Muscle layer of duodenum (tissue), 2 donors: Measurements from ENCODE around the gene KLK11.
"Not testable (repeated sequence)": the region's sequence is repeated elsewhere in the genome, so short reads cannot be mapped to it uniquely, and the experiment has no call there.

ENCODE experiments used
- H3K27ac ChIP-seq: one replicate; pipeline ENCODE4 v1.7.0; 2013; ENCODE audit warnings: mild to moderate bottlenecking, low read length
- H3K27me3 ChIP-seq: one replicate; pipeline ENCODE4 v1.7.0; 2013; ENCODE audit warnings: low read depth, mild to moderate bottlenecking, control low read depth, low read length
- H3K36me3 ChIP-seq, 2 donors: one replicate each; pipeline ENCODE4 v1.7.0; 2013; ENCODE audit warnings: low read length in 2 of 2, control low read depth in 1 of 2, mild to moderate bottlenecking in 1 of 2; ENCODE audit not compliant: insufficient read depth in 2 of 2, control insufficient read depth in 1 of 2
- H3K4me1 ChIP-seq, 2 donors: one replicate each; pipeline ENCODE4 v1.7.0; 2013; ENCODE audit warnings: low read length in 2 of 2, mild to moderate bottlenecking in 2 of 2, control low read depth in 1 of 2, moderate library complexity in 1 of 2; ENCODE audit not compliant: insufficient read depth in 2 of 2, control insufficient read depth in 1 of 2
- H3K4me3 ChIP-seq, 2 donors: one replicate each; pipeline ENCODE4 v1.7.0; 2013; ENCODE audit warnings: low read length in 2 of 2, low read depth in 1 of 2, mild to moderate bottlenecking in 1 of 2
- H3K9me3 ChIP-seq, 2 donors: one replicate each; pipeline ENCODE4 v1.7.0; 2013; ENCODE audit warnings: low read length in 2 of 2, control low read depth in 1 of 2, mild to moderate bottlenecking in 1 of 2; ENCODE audit not compliant: control insufficient read depth in 1 of 2
- donor health status: healthy.

The KLK11 gene

DNA sequence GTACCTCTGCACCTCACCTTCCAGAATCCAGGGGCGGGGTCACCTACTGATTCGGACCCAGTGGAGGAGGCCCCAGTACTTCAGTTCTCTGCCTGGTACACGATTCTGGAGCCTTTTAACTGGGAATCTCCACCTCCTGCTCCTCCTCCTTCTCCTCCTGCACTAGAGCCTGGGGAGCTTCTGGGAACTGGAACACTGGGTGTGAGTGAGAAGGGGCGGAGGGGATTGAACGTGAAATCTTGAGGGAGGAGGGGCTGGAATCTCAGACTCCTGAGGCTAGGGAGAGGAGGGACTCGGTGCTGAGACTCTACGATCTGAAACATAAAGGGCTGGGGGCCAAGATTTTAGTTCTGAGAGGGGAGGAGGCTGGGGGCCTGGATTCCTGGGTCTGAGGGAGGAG lies 24.9 kb downstream of the KLK11 start, which contains the start of gene KLK8:
Gene KLK8 (minus strand): TSS at position 90 of the 400 bp plus-strand sequence. CDS start 437 bp downstream, outside the sequence.
- no peak within 1 kb of the TSS for H3K27ac ChIP-seq
- peaks cover 7% of the 10 kb centered on the region for H3K27me3 ChIP-seq
- H3K36me3 ChIP-seq = no peaks in the 10 kb centered on the region
- H3K9me3 ChIP-seq = no peaks in the 10 kb centered on the region
- H3K4me1 ChIP-seq = no peaks in the 10 kb centered on the region
- no peak within 1 kb of the TSS for H3K4me3 ChIP-seq

DNA sequence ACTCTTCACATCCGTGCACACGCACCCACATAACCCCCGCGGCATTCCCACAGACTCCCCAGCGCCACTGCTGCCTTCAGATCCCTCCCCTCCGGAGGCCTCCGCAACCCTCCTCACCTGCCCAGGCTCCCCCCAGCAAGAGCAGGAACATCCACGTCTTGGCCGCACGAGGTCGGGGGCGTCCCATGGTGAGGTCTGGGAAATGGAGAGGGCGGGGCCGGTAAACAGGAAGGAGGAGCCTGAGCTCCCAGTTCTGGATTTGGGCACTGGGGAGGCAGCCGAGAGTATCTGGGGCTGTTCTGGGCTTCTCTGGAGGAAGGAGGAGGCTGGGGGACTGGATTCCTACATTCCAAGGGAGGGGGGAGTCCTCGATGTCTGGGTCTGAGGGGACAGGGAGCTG lies 25.4 kb downstream of the KLK11 start:
- peaks cover 7% of the 10 kb centered on the region for H3K27me3 ChIP-seq
- H3K9me3 ChIP-seq = no peaks in the 10 kb centered on the region
- no peaks in the 10 kb centered on the region for H3K4me1 ChIP-seq
- H3K4me3 ChIP-seq = no peak overlapping the region
- H3K36me3 ChIP-seq = no peaks in the 10 kb centered on the region
- no peak overlapping the region for H3K27ac ChIP-seq

DNA sequence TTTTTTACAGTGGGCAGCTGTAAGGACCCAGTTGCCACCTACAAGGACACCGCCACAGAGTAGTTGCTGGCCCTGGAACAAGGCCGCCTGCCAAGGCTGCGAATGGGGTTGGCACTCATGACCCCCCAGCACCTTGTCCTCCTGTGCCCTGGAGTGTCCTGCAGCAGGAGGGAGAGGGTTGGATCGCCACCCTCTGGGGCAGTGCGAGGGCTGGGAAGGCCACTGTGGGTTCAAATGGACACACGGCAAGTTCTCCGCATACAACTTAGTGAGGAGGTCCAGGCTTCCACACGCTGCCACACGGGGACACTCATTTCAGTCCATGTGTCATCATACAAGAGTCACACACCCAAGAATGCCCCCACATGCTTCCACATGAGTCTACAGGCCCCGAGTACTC lies 26.0 kb downstream of the KLK11 start:
- Histone ChIP-seq H3K27me3 (peaks cover 7% of the 10 kb centered on the region), H3K27ac (no peak overlapping the region), H3K36me3 (no peaks in the 10 kb centered on the region), H3K4me3 (no peak overlapping the region), H3K9me3 (no peaks in the 10 kb centered on the region), H3K4me1 (no peaks in the 10 kb centered on the region)

DNA sequence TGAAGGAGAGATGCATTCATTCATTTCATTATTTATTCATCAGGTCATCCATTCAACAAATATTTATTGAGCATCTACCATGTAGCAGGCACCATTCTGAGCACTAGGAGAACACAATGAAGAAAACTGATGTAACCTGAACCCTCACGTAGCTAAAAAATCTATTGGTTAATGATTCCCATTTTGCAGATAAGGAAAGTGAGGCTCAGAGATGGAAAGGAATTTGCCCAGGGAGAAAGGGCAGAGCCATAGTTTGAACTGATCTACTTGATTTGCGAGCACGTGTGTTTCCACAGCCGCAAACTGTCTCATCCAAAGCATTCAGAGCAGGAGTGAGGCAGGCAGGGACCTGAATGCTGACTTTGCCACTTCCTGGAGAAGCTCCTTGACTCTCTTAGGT lies 27.7 kb downstream of the KLK11 start:
- Histone ChIP-seq H3K4me1 (no peaks in the 10 kb centered on the region), H3K4me3 (no peak overlapping the region), H3K27ac (no peak overlapping the region), H3K36me3 (no peaks in the 10 kb centered on the region), H3K9me3 (no peaks in the 10 kb centered on the region), H3K27me3 (peaks cover 7% of the 10 kb centered on the region)

DNA sequence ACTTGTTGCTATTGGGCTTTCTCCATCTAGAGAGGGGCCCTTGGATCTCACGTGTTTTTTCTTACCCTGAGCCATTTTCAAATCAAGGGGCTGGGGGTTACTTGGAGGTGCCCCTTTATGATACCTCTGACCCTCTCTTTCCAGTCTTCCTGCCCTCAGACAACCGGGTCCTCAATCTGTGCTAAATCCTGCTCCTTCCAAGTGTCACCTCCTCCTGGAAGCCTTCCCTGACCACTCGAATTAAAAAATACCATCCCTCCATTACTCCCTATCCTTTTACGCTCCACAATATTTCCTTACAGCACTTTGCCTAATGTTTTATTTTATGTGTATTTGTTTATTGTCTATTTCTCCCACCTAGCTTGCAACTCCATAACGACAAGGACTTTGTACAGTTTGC lies 28.4 kb downstream of the KLK11 start:
- H3K4me3 ChIP-seq = no peak overlapping the region
- no peak overlapping the region for H3K27ac ChIP-seq
- H3K36me3 ChIP-seq = no peaks in the 10 kb centered on the region
- H3K27me3 ChIP-seq = peaks cover 7% of the 10 kb centered on the region
- no peaks in the 10 kb centered on the region for H3K9me3 ChIP-seq
- no peaks in the 10 kb centered on the region for H3K4me1 ChIP-seq

DNA sequence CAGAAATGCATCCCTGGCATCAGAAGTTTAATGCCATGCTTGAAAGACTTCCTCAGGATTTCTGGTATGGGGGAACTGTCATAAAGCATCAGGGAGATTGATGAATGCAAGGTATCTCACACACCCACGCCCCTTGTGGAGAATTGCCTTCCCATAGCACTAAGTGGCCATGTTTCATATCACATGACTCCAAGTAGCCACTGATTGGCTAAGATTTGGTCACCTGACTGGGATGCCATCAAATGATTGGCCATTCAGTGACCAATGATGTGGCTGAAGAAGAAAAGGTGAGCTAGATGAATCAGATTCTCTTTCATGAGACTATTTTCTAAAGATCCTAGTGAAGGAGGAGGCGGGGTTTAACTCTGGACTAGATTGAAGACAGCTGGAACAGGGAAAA lies 32.3 kb downstream of the KLK11 start:
- no peak overlapping the region for H3K27ac ChIP-seq
- no peaks in the 10 kb centered on the region for H3K9me3 ChIP-seq
- no peak overlapping the region for H3K4me3 ChIP-seq
- no peaks in the 10 kb centered on the region for H3K27me3 ChIP-seq
- no peaks in the 10 kb centered on the region for H3K4me1 ChIP-seq
- H3K36me3 ChIP-seq = no peaks in the 10 kb centered on the region

- no peak overlapping the region for H3K27ac ChIP-seq
- no peaks in the 10 kb centered on the region for H3K27me3 ChIP-seq
- no peak overlapping the region for H3K4me3 ChIP-seq
- H3K4me1 ChIP-seq = no peaks in the 10 kb centered on the region
- H3K36me3 ChIP-seq = no peaks in the 10 kb centered on the region
- H3K9me3 ChIP-seq = no peaks in the 10 kb centered on the region
Measured at GRCh38 chr19:50992666-50993035, 33.8 kb downstream of the KLK11 start.

DNA sequence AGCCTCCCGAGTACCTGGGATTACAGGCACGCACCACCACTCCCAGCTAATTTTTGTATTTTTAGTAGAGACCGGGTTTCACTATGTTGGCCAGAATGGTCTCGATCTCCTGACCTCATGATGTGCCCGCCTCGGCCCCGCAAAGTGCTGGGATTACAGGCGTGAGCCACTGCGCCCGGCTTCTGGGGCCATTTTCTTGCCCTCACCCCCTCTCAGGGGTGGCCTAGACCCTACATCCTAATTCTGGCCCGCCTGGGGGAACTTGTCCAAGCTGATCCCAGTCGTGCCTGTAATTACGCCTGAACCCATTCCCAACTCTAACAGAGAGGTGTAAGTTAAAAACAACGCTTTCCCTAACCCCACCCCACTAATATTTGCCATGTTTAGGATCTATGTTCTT lies 42.0 kb downstream of the KLK11 start:
- not testable (repeated sequence) for H3K27me3 ChIP-seq, H3K4me1 ChIP-seq, H3K36me3 ChIP-seq, H3K4me3 ChIP-seq, H3K27ac ChIP-seq, H3K9me3 ChIP-seq

GRCh38 chr19:50983625-50984292 lies 42.7 kb downstream of the KLK11 start, which contains the start of gene KLK7:
Gene KLK7 (minus strand): TSS chr19:50983917. CDS start chr19:50982399, 1,518 bp downstream.
- Histone ChIP-seq H3K4me1 (no peaks in the 10 kb centered on the region), H3K36me3 (no peaks in the 10 kb centered on the region), H3K4me3 (no peak within 1 kb of the TSS), H3K9me3 (peaks cover 0 to 3% of the 10 kb centered on the region in 2 donors), H3K27me3 (no peaks in the 10 kb centered on the region), H3K27ac (no peak within 1 kb of the TSS)

GRCh38 chr19:50982186-50982585 lies 44.2 kb downstream of the KLK11 start:
- H3K4me3 ChIP-seq = no peak overlapping the region
- peaks cover 0 to 3% of the 10 kb centered on the region in 2 donors for H3K9me3 ChIP-seq
- H3K27me3 ChIP-seq = no peaks in the 10 kb centered on the region
- no peaks in the 10 kb centered on the region for H3K4me1 ChIP-seq
- no peak overlapping the region for H3K27ac ChIP-seq
- no peaks in the 10 kb centered on the region for H3K36me3 ChIP-seq

- Histone ChIP-seq H3K4me3 (no peak overlapping the region), H3K27ac (no peak overlapping the region), H3K9me3 (peaks cover 0 to 3% of the 10 kb centered on the region in 2 donors), H3K36me3 (no peaks in the 10 kb centered on the region), H3K4me1 (no peaks in the 10 kb centered on the region), H3K27me3 (no peaks in the 10 kb centered on the region)
Measured at GRCh38 chr19:50981587-50982146, 44.7 kb downstream of the KLK11 start.

DNA sequence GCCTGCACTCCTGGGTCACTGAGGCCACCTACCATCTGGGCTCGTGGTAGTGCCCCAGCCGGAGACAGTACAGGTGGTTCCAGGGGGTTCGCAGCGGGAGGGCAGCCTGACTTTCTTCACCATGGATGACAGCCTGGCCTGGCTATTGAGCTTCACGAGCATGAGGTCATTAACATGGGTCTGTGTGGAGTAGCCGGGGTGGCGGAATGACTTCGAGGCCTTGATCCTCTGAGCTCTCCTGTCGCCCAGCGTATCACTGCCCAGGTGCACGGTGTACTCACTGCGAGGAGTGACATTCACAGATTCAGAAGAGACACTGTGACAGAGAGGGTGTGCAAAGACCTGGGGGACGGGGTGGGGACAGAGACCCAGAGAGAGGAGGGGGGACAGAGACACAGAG lies 46.2 kb downstream of the KLK11 start:
- Histone ChIP-seq H3K4me1 (no peaks in the 10 kb centered on the region), H3K9me3 (peaks cover 0 to 3% of the 10 kb centered on the region in 2 donors), H3K27ac (no peak overlapping the region), H3K36me3 (no peaks in the 10 kb centered on the region), H3K4me3 (no peak overlapping the region), H3K27me3 (no peaks in the 10 kb centered on the region)
